HCT116 (cell line): Measurements from ENCODE around the gene NOC3L. TPM values are rescaled to one million over a fixed set of nuclear protein-coding genes. Genes with fewer than 3 reads are reported as not detected.

Experiments used
- ATAC-seq: fragments of 200-7000 bp; cut with Tn5 transposase; 2 replicates; pipeline ENCODE4 v1.9.1; 2020; ENCODE audit warnings: mild to moderate bottlenecking, moderate library complexity
- BruUV-seq: library from RNA; stranded (reverse); fragments of 400-500 nt; replicated peaks from 2 replicates; lab custom pipeline; 2021; lab: Mats Ljungman, UMichigan
- CTCF ChIA-PET: fragments of 300-600 bp; sonication (Branson Sonifier 250); formaldehyde crosslinking; loops from one replicate; lab custom pipeline; 2021; ENCODE audit warnings: antibody characterized with exemption; lab: Charles Lee
- POLR2A ChIA-PET: fragments of 300-600, 350-600 bp; sonication (Branson Sonifier 250); formaldehyde crosslinking; loops from one replicate; lab custom pipeline; 2021; ENCODE audit warnings: antibody characterized with exemption; lab: Charles Lee
- RAD21 ChIA-PET, 2 experiments: fragments of 300-600 bp; sonication (Branson Sonifier 250); formaldehyde crosslinking; loops; one replicate each; lab custom pipeline; 2023; ENCODE audit warnings: low total read pairs in 2 of 2; ENCODE audit not compliant: uncharacterized antibody in 2 of 2, unreplicated experiment in 2 of 2, low non-redundant PET in 1 of 2; lab: Charles Lee
- DNase-seq: peaks from one replicate; pipeline ENCODE4 v3.0.0-alpha.2; 2010; ENCODE audit warnings: low read depth, low spot score
- H2AFZ ChIP-seq: fragments of 200-600 bp; shearing (Covaris generic), sonication (generic); 2 replicates; pipeline ENCODE4 v1.6.1; 2017; ENCODE audit warnings: low read depth, mixed run types, mixed read lengths, antibody characterized with exemption, low read length; ENCODE audit not compliant: poor library complexity, severe bottlenecking
- H3K27ac ChIP-seq: 2 replicates; pipeline ENCODE4 v1.5.1; 2012; ENCODE audit warnings: low read depth, low read length
- H3K27me3 ChIP-seq: fragments of 200-600 bp; sonication (generic); 2 replicates; pipeline ENCODE4 v1.6.1; 2016; ENCODE audit warnings: mixed run types, low read length, mixed read lengths; ENCODE audit not compliant: insufficient read depth
- H3K36me3 ChIP-seq, 2 experiments: fragments of 200-500 bp in 1 of 2; fragments of 200-600 bp in 1 of 2; sonication (Bioruptor generic) in 1 of 2; sonication (generic) in 1 of 2; 2 replicates each; pipeline versions ENCODE4 v1.5.1 to v1.6.1; 2014 to 2016; ENCODE audit warnings: low read length in 2 of 2, inconsistent platforms in 1 of 2, mixed read lengths in 1 of 2, mixed run types in 1 of 2; ENCODE audit not compliant: insufficient read depth in 2 of 2, control insufficient read depth in 1 of 2
- H3K4me1 ChIP-seq, 2 experiments: fragments of 200-600 bp in 1 of 2; sonication (generic) in 1 of 2; 2 replicates each; pipeline versions ENCODE4 v1.5.1 to v1.6.1; 2012 to 2017; ENCODE audit warnings: low read length in 2 of 2, inconsistent platforms in 1 of 2, mild to moderate bottlenecking in 1 of 2, mixed read lengths in 1 of 2, mixed run types in 1 of 2, moderate library complexity in 1 of 2; ENCODE audit not compliant: insufficient read depth in 2 of 2, control insufficient read depth in 1 of 2
- H3K4me2 ChIP-seq: fragments of 200-600 bp; sonication (generic); 2 replicates; pipeline ENCODE4 v1.6.1; 2017; ENCODE audit warnings: mixed run types, low read length, mixed read lengths
- H3K4me3 ChIP-seq, 2 experiments: fragments of 200-600 bp in 1 of 2; sonication (generic) in 1 of 2; replicated peaks in 1 of 2; 2 replicates each; pipeline ENCODE4 v1.5.1; 2011 to 2016; ENCODE audit warnings: low read length in 2 of 2, control low read depth in 1 of 2, low read depth in 1 of 2, mild to moderate bottlenecking in 1 of 2, mixed read lengths in 1 of 2, mixed run types in 1 of 2
- H3K79me2 ChIP-seq: fragments of 200-600 bp; sonication (generic); 2 replicates; pipeline ENCODE4 v1.6.1; 2017; ENCODE audit warnings: mild to moderate bottlenecking, mixed run types, low read length, moderate library complexity, mixed read lengths; ENCODE audit not compliant: insufficient read depth
- H3K9ac ChIP-seq: fragments of 200-600 bp; sonication (generic); 2 replicates; pipeline ENCODE4 v1.6.1; 2016; ENCODE audit warnings: low read length, mixed read lengths
- H3K9me2 ChIP-seq: fragments of 200-600 bp; sonication (generic), shearing (Covaris generic); 2 replicates; pipeline ENCODE4 v1.6.1; 2017; ENCODE audit warnings: mixed run types, mild to moderate bottlenecking, moderate library complexity; ENCODE audit not compliant: insufficient read depth
- H3K9me3 ChIP-seq, 2 experiments: fragments of 200-500 bp in 1 of 2; fragments of 200-600 bp in 1 of 2; sonication (Bioruptor generic) in 1 of 2; sonication (generic) in 1 of 2; 2 replicates each; pipeline ENCODE4 v1.6.1; 2014 to 2017; ENCODE audit warnings: low read length in 2 of 2, mixed read lengths in 2 of 2, inconsistent platforms in 1 of 2, low read depth in 1 of 2, mild to moderate bottlenecking in 1 of 2, mixed run types in 1 of 2, moderate library complexity in 1 of 2; ENCODE audit not compliant: control insufficient read depth in 1 of 2, insufficient read depth in 1 of 2
- H4K20me1 ChIP-seq: fragments of 200-600 bp; sonication (generic), shearing (Covaris generic); 2 replicates; pipeline ENCODE4 v1.6.1; 2017; ENCODE audit warnings: mixed run types, mild to moderate bottlenecking, moderate library complexity; ENCODE audit not compliant: insufficient read depth
- ATF3 ChIP-seq: IDR thresholded peaks from 2 replicates; pipeline ENCODE4 v1.6.1; 2012
- CBX3 ChIP-seq: IDR thresholded peaks from 2 replicates; pipeline ENCODE4 v1.6.1; 2012; ENCODE audit warnings: low read depth
- CTCF ChIP-seq, 3 experiments: fragments of 200-600 bp in 1 of 3; sonication (generic) in 1 of 3; IDR thresholded peaks in 2 of 3; conservative IDR thresholded peaks in 1 of 3; 2 replicates each; pipeline ENCODE4 v1.5.1; 2012 to 2017; ENCODE audit warnings: low read depth in 2 of 3, low read length in 2 of 3, antibody characterized with exemption in 1 of 3, borderline replicate concordance in 1 of 3, control low read depth in 1 of 3, mild to moderate bottlenecking in 1 of 3, mixed read lengths in 1 of 3, mixed run types in 1 of 3, moderate library complexity in 1 of 3; ENCODE audit not compliant: insufficient read depth in 1 of 3
- EGR1 ChIP-seq: IDR thresholded peaks from 2 replicates; pipeline ENCODE4 v1.6.1; 2012; ENCODE audit warnings: low read depth
- ELF1 ChIP-seq: IDR thresholded peaks from 2 replicates; pipeline ENCODE4 v1.6.1; 2012; ENCODE audit warnings: low read depth, borderline replicate concordance
- EZH2 ChIP-seq: fragments of 200-600 bp; sonication (generic); IDR thresholded peaks from 2 replicates; pipeline ENCODE4 v1.6.1; 2017; ENCODE audit warnings: antibody characterized with exemption, mixed run types
- EZH2phosphoT487 ChIP-seq: fragments of 200-600 bp; IDR thresholded peaks from 2 replicates; pipeline ENCODE4 v1.6.1; 2018; ENCODE audit warnings: antibody characterized with exemption, borderline replicate concordance
- FOSL1 ChIP-seq: IDR thresholded peaks from 2 replicates; pipeline ENCODE4 v1.6.1; 2012; ENCODE audit warnings: low read depth
- JUND ChIP-seq: IDR thresholded peaks from 2 replicates; pipeline ENCODE4 v1.6.1; 2012
- MAX ChIP-seq: IDR thresholded peaks from 2 replicates; pipeline ENCODE4 v1.6.1; 2012
- POLR2A ChIP-seq: IDR thresholded peaks from 2 replicates; pipeline ENCODE4 v1.7.0; 2011; ENCODE audit warnings: borderline replicate concordance; ENCODE audit not compliant: insufficient read depth, insufficient read length; ENCODE audit errors: extremely low read depth
- RAD21 ChIP-seq: IDR thresholded peaks from 2 replicates; pipeline ENCODE4 v1.6.1; 2012; ENCODE audit warnings: low read depth, mild to moderate bottlenecking
- SIN3A ChIP-seq: IDR thresholded peaks from 2 replicates; pipeline ENCODE4 v1.6.1; 2012; ENCODE audit warnings: low read depth
- SP1 ChIP-seq: IDR thresholded peaks from 2 replicates; pipeline ENCODE4 v1.6.1; 2012; ENCODE audit warnings: low read depth
- TCF7L2 ChIP-seq: IDR thresholded peaks from 2 replicates; pipeline ENCODE4 v1.7.0; 2011; ENCODE audit warnings: borderline replicate concordance, inconsistent platforms; ENCODE audit not compliant: insufficient read depth, insufficient read length; ENCODE audit errors: extremely low read depth
- YY1 ChIP-seq: IDR thresholded peaks from 2 replicates; pipeline ENCODE4 v1.6.1; 2011; ENCODE audit warnings: low read length, low read depth, moderate library complexity, mild to moderate bottlenecking; ENCODE audit not compliant: insufficient replicate concordance; ENCODE audit errors: extremely low read depth
- ZFX ChIP-seq: fragments of 450-650 bp; IDR thresholded peaks from 2 replicates; pipeline ENCODE4 v1.6.1; 2017
- ZNF274 ChIP-seq: fragments of 200-500 bp; sonication (Bioruptor generic); IDR thresholded peaks from 2 replicates; pipeline ENCODE4 v1.6.1; 2014; ENCODE audit warnings: mild to moderate bottlenecking, low read depth, low read length, inconsistent platforms
- intact Hi-C: fragments of 100-400 bp; cut with micrococcal nuclease; formaldehyde crosslinking; loops from 2 replicates; pipeline ENCODE4 v1.10.0; 2022
- total RNA-seq: library from RNA; stranded (reverse); gene quantifications from one replicate; pipeline ENCODE4 v1.2.1, GENCODE V29; 2021; ENCODE audit not compliant: unreplicated experiment

NOC3L gene
- total RNA-seq, 1 experiment from 2014 or later = 45.5 TPM

GRCh38 chr10:94307046-94307615 lies 55.6 kb downstream of the NOC3L start:
- Histone ChIP-seq H3K27ac (no peak overlapping the region), H3K9me3 (no peaks in the 10 kb centered on the region), H3K9me2 (no peaks in the 10 kb centered on the region), H3K4me1 (no peaks in the 10 kb centered on the region), H3K79me2 (no peaks in the 10 kb centered on the region), H3K4me3 (no peak overlapping the region), H3K4me2 (no peak overlapping the region), H3K36me3 (no peaks in the 10 kb centered on the region), H4K20me1 (no peaks in the 10 kb centered on the region), H2AFZ (no peak overlapping the region), H3K9ac (no peak overlapping the region), H3K27me3 (0 out of 2 replicates have a peak, but pooled peaks cover 5% of the 10 kb centered on the region)
- RAD21 ChIA-PET = no interaction called here
- TF ChIP-seq FOSL1 (no peak), ATF3 (no peak), EZH2phosphoT487 (no peak)
- CTCF ChIA-PET = interaction anchor here (0.6 kb wide), 1 partner anchor 13 kb away, joined by 3 read pairs; no protein-coding TSS in a partner anchor
- intact Hi-C loops = no loop called here
- no peak for DNase-seq
- POLR2A ChIA-PET = no interaction called here
- no peak for ATAC-seq
- no TSS peak for BruUV-seq

GRCh38 chr10:94303929-94304328 lies 58.8 kb downstream of the NOC3L start:
- BruUV-seq = no TSS peak
- no peak overlapping the region for H3K4me3 ChIP-seq
- DNase-seq (no peak), ATAC-seq (no peak)
- H3K79me2 ChIP-seq = no peaks in the 10 kb centered on the region
- TF ChIP-seq JUND = no peak
- no peak for TF ChIP-seq ZFX
- no peak for TF ChIP-seq POLR2A
- no peak for TF ChIP-seq TCF7L2
- TF ChIP-seq YY1 = no peak
- TF ChIP-seq RAD21 = no peak
- TF ChIP-seq CTCF (IDR thresholded peaks at IDR 0.05 in 2 of 3, conservative IDR thresholded peaks at IDR 0.05 in 1 of 3; ENCODE audit: borderline replicate concordance in 1 of 3, insufficient read depth in 1 of 3, low read depth in 2 of 3, low read length in 2 of 3) = no peak
- no peak for TF ChIP-seq FOSL1
- TF ChIP-seq CBX3 = no peak
- no peak for TF ChIP-seq EZH2
- no peak for TF ChIP-seq EGR1
- no peak for TF ChIP-seq ELF1
- TF ChIP-seq SP1 = no peak
- TF ChIP-seq SIN3A = no peak
- TF ChIP-seq ATF3 = no peak
- no peak for TF ChIP-seq ZNF274
- TF ChIP-seq MAX = no peak
- H3K27me3 ChIP-seq = 0 out of 2 replicates have a peak, but pooled peaks cover 5% of the 10 kb centered on the region
- H3K4me1 ChIP-seq = peaks cover 0 to 5% of the 10 kb centered on the region in 2 experiments; a peak in 1 of 4 replicates
- H2AFZ ChIP-seq = no peak overlapping the region
- intact Hi-C loops = no loop called here
- H3K9me2 ChIP-seq = no peaks in the 10 kb centered on the region
- no peak overlapping the region for H3K4me2 ChIP-seq
- no peaks in the 10 kb centered on the region for H3K36me3 ChIP-seq
- POLR2A ChIA-PET = no interaction called here
- no peak overlapping the region for H3K27ac ChIP-seq
- CTCF ChIA-PET = interaction anchor here (0.6 kb wide), 1 partner anchor 433 kb away, joined by 3 read pairs; no protein-coding TSS in a partner anchor
- no peaks in the 10 kb centered on the region for H3K9me3 ChIP-seq
- no peak overlapping the region for H3K9ac ChIP-seq
- no peaks in the 10 kb centered on the region for H4K20me1 ChIP-seq
- RAD21 ChIA-PET = no interaction called here
